Right renal cortex interstitium (tissue), 3 donors: Measurements from ENCODE around the gene PLEKHM2. TPM values are rescaled to one million over a fixed set of nuclear protein-coding genes. Genes with fewer than 3 reads are reported as not detected.

Experiments used
- DNase-seq, 3 donors: peaks; one replicate each; pipeline ENCODE4 v3.0.0-alpha.2; 2013; ENCODE audit warnings: low read depth in 3 of 3, low spot score in 2 of 3
- polyA plus RNA-seq, 3 donors: library from polyadenylated mRNA; unstranded; fragments of 120-200 nt; gene quantifications; one replicate each; pipeline ENCODE4 v1.2.1, GENCODE V29; 2013; ENCODE audit not compliant: insufficient read length in 3 of 3

Gene PLEKHM2
- polyA plus RNA-seq, 3 donors = 37.9 to 46.7 (median 43.0) TPM

DNA sequence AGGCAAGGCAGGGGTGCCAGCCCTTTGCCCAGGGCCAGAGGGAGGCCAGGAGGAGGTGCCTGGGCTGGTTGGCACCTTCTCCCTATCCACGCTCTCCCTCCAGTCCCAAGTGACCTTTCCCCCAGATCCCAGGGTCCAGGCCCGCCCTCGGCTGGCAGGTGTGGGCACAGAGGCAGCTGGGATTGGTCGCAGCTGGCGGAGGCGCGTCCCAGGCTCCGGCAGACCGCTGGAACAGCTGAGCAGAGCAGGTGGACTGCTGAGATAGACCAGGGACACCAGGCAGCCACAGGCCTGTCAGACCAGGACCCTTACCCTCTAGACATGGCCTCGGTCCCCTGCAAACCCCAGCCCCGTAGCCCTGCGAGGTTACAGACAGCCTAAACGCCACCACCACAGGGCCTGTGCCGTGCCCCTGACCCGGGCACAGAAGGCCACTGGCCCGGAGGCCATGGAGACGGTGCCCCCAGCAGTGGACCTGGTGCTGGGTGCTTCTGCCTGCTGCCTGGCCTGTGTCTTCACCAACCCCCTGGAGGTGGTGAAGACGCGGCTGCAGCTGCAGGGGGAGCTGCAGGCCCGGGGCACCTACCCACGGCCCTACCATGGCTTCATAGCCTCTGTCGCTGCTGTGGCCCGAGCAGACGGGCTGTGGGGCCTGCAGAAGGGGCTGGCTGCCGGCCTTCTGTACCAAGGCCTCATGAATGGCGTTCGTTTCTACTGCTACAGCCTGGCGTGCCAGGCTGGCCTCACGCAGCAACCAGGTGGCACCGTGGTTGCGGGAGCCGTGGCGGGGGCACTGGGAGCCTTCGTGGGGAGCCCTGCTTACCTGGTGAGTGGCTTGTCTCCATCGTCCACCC lies 52.1 kb downstream of the PLEKHM2 start, which contains the start of gene SLC25A34:
SLC25A34 (plus strand) TSS at position 221 of the 854 bp plus-strand sequence; CDS start at position 449, 228 bp downstream.
- DNase-seq = no peak

GRCh38 chr1:15736892-15737261 lies 52.8 kb downstream of the PLEKHM2 start:
- no peak for DNase-seq

DNA sequence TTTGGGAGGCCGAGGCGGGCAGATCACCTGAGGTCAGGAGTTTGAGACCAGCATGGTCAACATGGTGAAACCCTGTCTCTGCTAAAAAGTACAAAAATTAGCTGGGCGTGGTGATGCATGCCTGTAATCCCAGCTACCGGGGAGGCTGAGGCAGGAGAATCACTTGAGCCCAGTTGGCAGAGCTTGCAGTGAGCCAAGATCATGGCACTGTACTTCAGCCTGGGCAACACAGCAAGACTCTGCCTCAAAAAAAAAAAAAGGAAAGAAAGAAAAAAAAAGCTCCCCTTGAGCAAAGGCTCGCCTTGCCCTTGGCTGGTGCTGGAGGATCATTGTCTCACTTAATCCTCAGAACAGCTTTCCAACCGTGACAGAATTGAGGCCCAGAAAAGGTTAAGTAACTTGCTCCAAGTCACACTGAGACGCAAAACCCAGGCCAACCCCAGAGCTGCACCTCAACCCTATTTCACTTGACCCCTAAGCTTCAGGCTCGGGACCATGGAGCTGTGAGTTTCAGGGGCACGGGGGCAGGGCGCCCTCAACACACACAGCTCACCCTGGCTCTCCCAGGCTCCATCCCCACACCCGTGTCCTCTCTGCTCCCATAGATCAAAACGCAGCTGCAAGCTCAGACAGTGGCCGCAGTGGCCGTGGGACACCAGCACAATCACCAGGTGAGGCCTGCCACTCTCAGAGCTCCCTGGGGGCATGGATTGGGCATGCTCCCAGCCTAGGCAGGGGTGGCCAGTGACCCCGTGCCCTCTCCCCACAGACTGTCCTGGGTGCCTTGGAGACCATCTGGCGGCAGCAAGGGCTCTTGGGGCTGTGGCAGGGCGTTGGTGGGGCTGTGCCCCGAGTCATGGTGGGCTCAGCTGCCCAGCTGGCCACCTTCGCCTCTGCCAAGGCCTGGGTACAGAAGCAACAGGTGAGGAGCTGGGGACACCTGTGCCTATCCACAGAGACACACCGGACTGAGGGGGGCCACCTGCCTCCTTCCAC lies 53.5 kb downstream of the PLEKHM2 start:
- no peak for DNase-seq

GRCh38 chr1:15738416-15739113 lies 54.4 kb downstream of the PLEKHM2 start:
- no peak for DNase-seq

GRCh38 chr1:15739259-15739658 lies 55.1 kb downstream of the PLEKHM2 start:
- no peak for DNase-seq

DNA sequence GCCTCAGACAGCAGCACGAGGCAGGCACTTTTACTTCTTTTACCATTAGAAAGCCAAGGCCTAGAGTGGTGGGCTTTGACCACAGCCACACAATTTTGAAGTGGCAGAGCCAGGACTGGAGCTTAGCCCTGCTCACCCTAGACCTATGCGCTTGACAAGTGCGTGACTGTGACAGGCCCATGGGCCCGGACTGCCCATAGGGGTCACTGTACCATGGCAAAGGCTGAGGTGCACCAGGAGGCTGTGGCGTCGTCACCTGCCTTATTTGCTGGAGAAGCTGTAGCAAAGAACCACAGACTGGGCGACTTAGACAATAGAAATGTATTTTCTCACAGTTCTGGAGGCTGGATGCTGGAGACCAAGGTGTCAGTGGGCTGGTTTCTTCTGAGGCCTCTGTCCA lies 55.6 kb downstream of the PLEKHM2 start:
- DNase-seq = no peak

- DNase-seq = peak in 1 of 3 donors; percentile 68
Measured at GRCh38 chr1:15740924-15741850, 57.1 kb downstream of the PLEKHM2 start.

DNA sequence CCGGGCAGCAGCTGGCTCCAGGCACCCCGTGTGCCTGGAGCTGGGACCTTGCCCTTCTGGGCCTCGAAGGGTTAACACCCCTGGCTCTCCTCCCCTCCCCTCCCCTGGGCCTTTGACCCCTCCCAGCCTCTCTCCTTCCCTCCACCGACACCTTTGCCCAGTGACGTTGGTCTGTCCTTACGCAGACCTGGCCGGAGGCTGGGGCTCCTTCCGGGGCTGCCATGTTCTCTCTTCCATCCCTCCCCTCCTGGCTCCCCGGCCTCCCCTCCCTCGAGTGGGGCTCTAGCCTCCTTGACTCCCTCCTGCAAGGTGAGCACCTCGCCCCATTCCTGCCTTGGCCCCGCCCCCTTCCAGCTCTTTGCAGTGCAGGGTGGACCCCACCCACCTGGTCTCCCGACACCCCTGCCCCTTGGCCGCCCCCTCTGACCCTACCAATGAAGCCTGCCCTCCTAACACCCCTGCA lies 58.2 kb downstream of the PLEKHM2 start, which contains the start of gene TMEM82:
TMEM82 (plus strand) TSS at position 161 of the 463 bp plus-strand sequence; CDS start at position 222, 61 bp downstream.
- no peak for DNase-seq

- DNase-seq = no peak
Measured at GRCh38 chr1:15744122-15744679, 60.1 kb downstream of the PLEKHM2 start.

GRCh38 chr1:15747378-15747777 lies 63.3 kb downstream of the PLEKHM2 start:
- no peak for DNase-seq

- no peak for DNase-seq
Measured at GRCh38 chr1:15748264-15748663, 64.1 kb downstream of the PLEKHM2 start.

- no peak for DNase-seq
Measured at GRCh38 chr1:15748690-15749398, 64.7 kb downstream of the PLEKHM2 start.

GRCh38 chr1:15749399-15750291 lies 65.5 kb downstream of the PLEKHM2 start:
- no peak for DNase-seq

- DNase-seq = no peak
Measured at GRCh38 chr1:15750924-15751323, 66.8 kb downstream of the PLEKHM2 start.

- no peak for DNase-seq
Measured at GRCh38 chr1:15751717-15752116, 67.6 kb downstream of the PLEKHM2 start.

- no peak for DNase-seq
Measured at GRCh38 chr1:15753776-15754175, 69.7 kb downstream of the PLEKHM2 start.

- DNase-seq = no peak
Measured at GRCh38 chr1:15755021-15755645, 71.0 kb downstream of the PLEKHM2 start.
